A549 (cell line): ENCODE results near the gene CNGA1.
"Not testable (repeated sequence)": the region's sequence is repeated elsewhere in the genome, so short reads cannot be mapped to it uniquely, and the experiment has no call there.

Experiments
- CBX8 ChIP-seq: fragments of 200-600 bp; sonication (generic); IDR thresholded peaks from 2 replicates; pipeline ENCODE4 v1.6.1; 2016
- CHD2 ChIP-seq: fragments of 150-350 bp; IDR thresholded peaks from 2 replicates; pipeline ENCODE4 v1.6.1; 2014; ENCODE audit warnings: low read length; ENCODE audit not compliant: partially characterized antibody
- CTCF ChIP-seq: fragments of >200 bp; sonication (Bioruptor Twin); formaldehyde crosslinking; IDR thresholded peaks from 3 replicates; pipeline ENCODE4 v1.5.1; 2016
- HOXA7 ChIP-seq: fragments of 250-450 bp; sonication (Bioruptor Pico); IDR thresholded peaks from 2 replicates; pipeline ENCODE4 v1.5.0; 2020; ENCODE audit warnings: mild to moderate bottlenecking, moderate library complexity
- MAZ ChIP-seq: fragments of 150-350 bp; IDR thresholded peaks from 2 replicates; pipeline ENCODE4 v1.6.1; 2014; ENCODE audit warnings: antibody characterized with exemption, low read depth, low read length, borderline replicate concordance
- PHF8 ChIP-seq: fragments of 200-600 bp; sonication (generic); IDR thresholded peaks from 2 replicates; pipeline ENCODE4 v1.6.1; 2016; ENCODE audit warnings: low read depth, mild to moderate bottlenecking, antibody characterized with exemption, moderate library complexity, borderline replicate concordance
- POLR2A ChIP-seq: IDR thresholded peaks from 2 replicates; pipeline ENCODE4 v1.6.1; 2012; ENCODE audit warnings: mild to moderate bottlenecking, low read length
- REST ChIP-seq: fragments of 200-600 bp; sonication (generic); IDR thresholded peaks from 2 replicates; pipeline ENCODE4 v1.6.1; 2016; ENCODE audit warnings: antibody characterized with exemption, mild to moderate bottlenecking, moderate library complexity

DNA sequence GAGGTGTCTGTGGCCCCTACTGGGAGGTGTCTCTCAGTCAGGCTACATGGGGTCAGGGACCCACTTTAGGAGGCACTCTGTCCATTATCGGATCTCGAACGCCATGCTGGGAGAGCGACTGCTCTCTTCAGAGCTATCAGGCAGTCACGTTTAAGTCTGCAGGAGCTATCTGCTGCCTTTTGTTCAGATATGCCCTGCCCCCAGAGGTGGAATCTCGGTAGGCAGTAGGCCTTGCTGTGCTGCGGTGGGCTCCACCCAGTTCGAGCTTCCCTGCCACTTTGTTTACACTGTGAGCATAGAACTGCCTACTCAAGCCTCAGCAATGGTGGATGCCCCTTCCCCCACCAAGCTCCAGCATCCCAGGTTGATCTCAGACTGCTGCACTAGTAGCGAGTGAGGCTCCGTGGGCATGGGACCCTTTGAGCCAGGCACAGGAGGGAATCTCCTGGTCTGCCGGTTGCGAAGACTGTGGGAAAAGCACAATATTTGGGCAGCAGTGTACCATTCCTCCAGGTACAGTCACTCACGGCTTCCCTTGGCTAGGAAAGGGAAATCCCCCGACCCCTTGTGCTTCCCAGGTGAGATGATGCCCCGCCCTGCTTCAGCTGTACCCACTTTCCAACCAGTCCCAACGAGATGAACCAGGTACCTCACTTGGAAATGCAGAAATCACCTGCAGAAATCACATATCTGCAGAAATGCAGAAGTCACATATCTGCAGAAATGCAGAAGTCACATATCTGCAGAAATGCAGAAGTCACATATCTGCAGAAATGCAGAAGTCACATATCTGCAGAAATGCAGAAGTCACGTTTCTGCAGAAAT lies 93.8 kb downstream of the CNGA1 start:
- not testable (repeated sequence) for TF ChIP-seq CBX8, CTCF, MAZ, POLR2A, PHF8, CHD2, REST, HOXA7
